ENCODE data around the gene PPP2CA. TPM values are rescaled to one million over a fixed set of nuclear protein-coding genes. Genes with fewer than 3 reads are reported as not detected.
A peak's percentile ranks its signal among the peaks of the same experiment; 100 is the strongest.

PPP2CA gene
- total RNA-seq, 4 donors from 2014 or later: 89.0 to 142 (median 115) TPM

- no peaks in the 10 kb centered on the region for H3K9me3 ChIP-seq
- 93% methylated on average over 6 of the region's 6 CpGs for WGBS
- H3K4me1 ChIP-seq: peaks cover 26 to 27% (median 27%) of the 10 kb centered on the region in 4 donors
- intact Hi-C loops (cut with DNase I): no loop called here
- no peaks in the 10 kb centered on the region for H3K27me3 ChIP-seq
- no peak overlapping the region for H3K4me3 ChIP-seq
- no peaks in the 10 kb centered on the region for H3K36me3 ChIP-seq
- DNase-seq (ENCODE audit: extremely low spot score): no peak
- TF ChIP-seq, protein P1, sequence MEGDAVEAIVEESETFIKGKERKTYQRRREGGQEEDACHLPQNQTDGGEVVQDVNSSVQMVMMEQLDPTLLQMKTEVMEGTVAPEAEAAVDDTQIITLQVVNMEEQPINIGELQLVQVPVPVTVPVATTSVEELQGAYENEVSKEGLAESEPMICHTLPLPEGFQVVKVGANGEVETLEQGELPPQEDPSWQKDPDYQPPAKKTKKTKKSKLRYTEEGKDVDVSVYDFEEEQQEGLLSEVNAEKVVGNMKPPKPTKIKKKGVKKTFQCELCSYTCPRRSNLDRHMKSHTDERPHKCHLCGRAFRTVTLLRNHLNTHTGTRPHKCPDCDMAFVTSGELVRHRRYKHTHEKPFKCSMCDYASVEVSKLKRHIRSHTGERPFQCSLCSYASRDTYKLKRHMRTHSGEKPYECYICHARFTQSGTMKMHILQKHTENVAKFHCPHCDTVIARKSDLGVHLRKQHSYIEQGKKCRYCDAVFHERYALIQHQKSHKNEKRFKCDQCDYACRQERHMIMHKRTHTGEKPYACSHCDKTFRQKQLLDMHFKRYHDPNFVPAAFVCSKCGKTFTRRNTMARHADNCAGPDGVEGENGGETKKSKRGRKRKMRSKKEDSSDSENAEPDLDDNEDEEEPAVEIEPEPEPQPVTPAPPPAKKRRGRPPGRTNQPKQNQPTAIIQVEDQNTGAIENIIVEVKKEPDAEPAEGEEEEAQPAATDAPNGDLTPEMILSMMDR (IDR thresholded peaks at IDR 0.05): no peak
- TF ChIP-seq POLR2AphosphoS5 (IDR thresholded peaks at IDR 0.05): no peak
- TF ChIP-seq POLR2A (IDR thresholded peaks at IDR 0.05; ENCODE audit: low read depth): no peak
- no peak for TF ChIP-seq EP300 (IDR thresholded peaks at IDR 0.05)
- H3K27ac ChIP-seq (replicated peaks in 1 of 4): no peak overlapping the region
These were observed 10.9 kb upstream of the PPP2CA start for GRCh38 chr5:134236820-134237219.

GRCh38 chr5:134236318-134236717 lies 10.4 kb upstream of the PPP2CA start:
- TF ChIP-seq, protein P1 (IDR thresholded peaks at IDR 0.05): no peak
- TF ChIP-seq EP300 (IDR thresholded peaks at IDR 0.05): no peak
- no peak for TF ChIP-seq POLR2AphosphoS5 (IDR thresholded peaks at IDR 0.05)
- no peak for TF ChIP-seq POLR2A (IDR thresholded peaks at IDR 0.05; ENCODE audit: low read depth)
- H3K4me1 ChIP-seq: peaks cover 24 to 27% (median 26%) of the 10 kb centered on the region in 4 donors
- H3K9me3 ChIP-seq: no peaks in the 10 kb centered on the region
- no peaks in the 10 kb centered on the region for H3K27me3 ChIP-seq
- 23% methylated on average over 2 of the region's 2 CpGs for WGBS
- intact Hi-C loops (cut with DNase I): no loop called here
- no peaks in the 10 kb centered on the region for H3K36me3 ChIP-seq
- H3K4me3 ChIP-seq: no peak overlapping the region
- peak overlapping the region in 1 of 4 donors; percentile 18 for H3K27ac ChIP-seq (replicated peaks in 1 of 4)
- no peak for DNase-seq (ENCODE audit: extremely low spot score)

DNA sequence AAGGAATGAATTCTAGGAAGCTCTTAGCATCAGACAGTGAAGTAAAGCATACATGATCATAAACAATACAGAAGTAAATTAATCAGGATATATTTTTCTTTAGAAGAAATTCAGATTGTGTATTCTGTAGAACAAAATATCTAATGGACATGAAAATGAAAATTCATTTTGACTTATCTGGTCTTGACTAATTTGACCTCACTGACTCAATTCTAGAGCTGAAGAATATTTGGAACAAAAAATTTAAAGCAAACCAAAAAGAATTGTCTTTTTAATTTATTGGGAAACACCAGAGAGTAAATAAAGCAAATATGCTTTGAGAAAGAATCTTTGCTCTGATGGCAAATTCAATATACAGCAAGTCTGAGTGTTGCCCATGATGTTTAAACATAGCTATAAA lies 2.8 kb upstream of the PPP2CA start:
- no peak for TF ChIP-seq EP300 (IDR thresholded peaks at IDR 0.05)
- TF ChIP-seq, protein P1 (IDR thresholded peaks at IDR 0.05): no peak
- TF ChIP-seq POLR2AphosphoS5 (IDR thresholded peaks at IDR 0.05): no peak
- TF ChIP-seq POLR2A (IDR thresholded peaks at IDR 0.05; ENCODE audit: low read depth): no peak
- intact Hi-C loops (cut with DNase I): loop anchor here (5.0 kb wide), 2 partner anchors 51 to 144 kb away; partner anchors contain the start of genes SKP1 and UBE2B
- Histone ChIP-seq H3K36me3 (no peaks in the 10 kb centered on the region), H3K4me3 (no peak overlapping the region), H3K27me3 (no peaks in the 10 kb centered on the region), H3K27ac (replicated peaks in 1 of 4) (no peak overlapping the region), H3K9me3 (no peaks in the 10 kb centered on the region), H3K4me1 (peaks cover 4 to 24% (median 23%) of the 10 kb centered on the region in 4 donors)
- no peak for DNase-seq (ENCODE audit: extremely low spot score)

- Histone ChIP-seq H3K9me3 (no peaks in the 10 kb centered on the region), H3K4me3 (no peak overlapping the region), H3K36me3 (no peaks in the 10 kb centered on the region), H3K4me1 (peaks cover 13 to 32% (median 32%) of the 10 kb centered on the region in 4 donors), H3K27me3 (no peaks in the 10 kb centered on the region), H3K27ac (replicated peaks in 1 of 4) (peak overlapping the region in 2 of 4 donors; percentile 100)
- no peak for DNase-seq (ENCODE audit: extremely low spot score)
- intact Hi-C loops (cut with DNase I): loop anchor here (5.0 kb wide), 2 partner anchors 50 to 145 kb away; partner anchors contain the start of genes SKP1 and UBE2B
- 89% methylated on average over 3 of the region's 3 CpGs for WGBS
- TF ChIP-seq POLR2A (IDR thresholded peaks at IDR 0.05; ENCODE audit: low read depth): no peak
- no peak for TF ChIP-seq POLR2AphosphoS5 (IDR thresholded peaks at IDR 0.05)
- no peak for TF ChIP-seq EP300 (IDR thresholded peaks at IDR 0.05)
- TF ChIP-seq, protein P1 (IDR thresholded peaks at IDR 0.05): no peak
These were observed 1.9 kb upstream of the PPP2CA start for GRCh38 chr5:134227776-134228175.

- no peaks in the 10 kb centered on the region for H3K9me3 ChIP-seq
- no peaks in the 10 kb centered on the region for H3K36me3 ChIP-seq
- H3K4me1 ChIP-seq: peaks cover 18 to 38% (median 37%) of the 10 kb centered on the region in 4 donors
- H3K4me3 ChIP-seq: peak overlapping the region; percentile 85 to 100 (median 98)
- H3K27ac ChIP-seq (replicated peaks in 1 of 4): peak overlapping the region; percentile 100
- H3K27me3 ChIP-seq: no peaks in the 10 kb centered on the region
- WGBS: 59% methylated on average over 4 of the region's 5 CpGs
- TF ChIP-seq POLR2A (IDR thresholded peaks at IDR 0.05; ENCODE audit: low read depth) (no peak), EP300 (IDR thresholded peaks at IDR 0.05) (no peak), POLR2AphosphoS5 (IDR thresholded peaks at IDR 0.05) (no peak)
- TF ChIP-seq, protein P1 (IDR thresholded peaks at IDR 0.05): no peak
- intact Hi-C loops (cut with DNase I): loop anchor here (5.0 kb wide), 2 partner anchors 50 to 145 kb away; partner anchors contain the start of genes SKP1 and UBE2B
- no peak for DNase-seq (ENCODE audit: extremely low spot score)
These were observed 1.4 kb upstream of the PPP2CA start for GRCh38 chr5:134227259-134227658.
